GM19397 (cell line): ENCODE data around the gene TM9SF4.
"Not testable (repeated sequence)": the region's sequence is repeated elsewhere in the genome, so short reads cannot be mapped to it uniquely, and the experiment has no call there.

Experiments
- ATAC-seq: cut with Tn5 transposase; IDR thresholded peaks from one replicate; pipeline ENCODE4 v1.9.1; 2021; ENCODE audit warnings: mild to moderate bottlenecking, moderate library complexity; ENCODE audit not compliant: unreplicated experiment

Gene TM9SF4

GRCh38 chr20:32188376-32189122 lies 79.0 kb downstream of the TM9SF4 start:
- ATAC-seq = no peak

GRCh38 chr20:32189123-32189410 lies 79.6 kb downstream of the TM9SF4 start:
- no peak for ATAC-seq

- no peak for ATAC-seq
These were observed 80.4 kb downstream of the TM9SF4 start for GRCh38 chr20:32189691-32190615.

- no peak for ATAC-seq
These were observed 81.3 kb downstream of the TM9SF4 start for GRCh38 chr20:32190616-32191415.

- ATAC-seq = no peak
These were observed 81.9 kb downstream of the TM9SF4 start for GRCh38 chr20:32191422-32191821.

- ATAC-seq = no peak
These were observed 82.4 kb downstream of the TM9SF4 start for GRCh38 chr20:32191873-32192272.

- ATAC-seq = no peak
These were observed 83.2 kb downstream of the TM9SF4 start for GRCh38 chr20:32192698-32193097.

- ATAC-seq = not testable (repeated sequence)
These were observed 83.8 kb downstream of the TM9SF4 start for GRCh38 chr20:32193336-32193735.

- no peak for ATAC-seq
These were observed 84.5 kb downstream of the TM9SF4 start for GRCh38 chr20:32193996-32194395.

GRCh38 chr20:32195581-32195980 lies 86.1 kb downstream of the TM9SF4 start:
- no peak for ATAC-seq

- not testable (repeated sequence) for ATAC-seq
These were observed 87.1 kb downstream of the TM9SF4 start for GRCh38 chr20:32196613-32197012.

GRCh38 chr20:32197136-32197535 lies 87.6 kb downstream of the TM9SF4 start:
- ATAC-seq = not testable (repeated sequence)

- no peak for ATAC-seq
These were observed 89.5 kb downstream of the TM9SF4 start for GRCh38 chr20:32199006-32199405.

- no peak for ATAC-seq
These were observed 91.9 kb downstream of the TM9SF4 start for GRCh38 chr20:32201296-32201976.

GRCh38 chr20:32201977-32202363 lies 92.5 kb downstream of the TM9SF4 start:
- ATAC-seq = no peak

- no peak for ATAC-seq
These were observed 94.1 kb downstream of the TM9SF4 start for GRCh38 chr20:32203356-32204204.

- ATAC-seq = no peak
These were observed 94.9 kb downstream of the TM9SF4 start for GRCh38 chr20:32204205-32205109.

GRCh38 chr20:32205110-32205842 lies 95.8 kb downstream of the TM9SF4 start:
- ATAC-seq = no peak
